HepG2 (cell line): ENCODE data around the gene C11orf65. TPM values are rescaled to one million over a fixed set of nuclear protein-coding genes. Genes with fewer than 3 reads are reported as not detected.

ENCODE experiments used
- BHLHE40 ChIP-seq: IDR thresholded peaks from 2 replicates; pipeline ENCODE4 v1.6.1; 2011; ENCODE audit warnings: low read length, improper control_type of control experiment
- BRD4 ChIP-seq: sonication (generic); formaldehyde crosslinking; IDR thresholded peaks from 2 replicates; pipeline ENCODE4 v1.4.0; 2020; ENCODE audit warnings: missing genetic modification reagents
- EZH2 ChIP-seq: conservative IDR thresholded peaks from 2 replicates; pipeline ENCODE4 v1.6.1; 2012; ENCODE audit warnings: mild to moderate bottlenecking, low read depth, low read length, moderate library complexity
- GTF2F1 ChIP-seq: fragments of 150-350 bp; IDR thresholded peaks from 2 replicates; pipeline ENCODE4 v1.6.1; 2014; ENCODE audit warnings: low read length
- HOXA3 ChIP-seq: sonication (generic); formaldehyde crosslinking; IDR thresholded peaks from 2 replicates; pipeline ENCODE4 v1.5.0; 2020; ENCODE audit warnings: missing genetic modification reagents
- HOXA5 ChIP-seq: sonication (generic); formaldehyde crosslinking; IDR thresholded peaks from 2 replicates; pipeline ENCODE4 v1.4.0; 2020; ENCODE audit warnings: missing genetic modification reagents
- NRL ChIP-seq: sonication (generic); formaldehyde crosslinking; IDR thresholded peaks from 2 replicates; pipeline ENCODE4 v1.5.0; 2020; ENCODE audit warnings: missing genetic modification reagents, mild to moderate bottlenecking, moderate library complexity, borderline replicate concordance
- PRPF4 ChIP-seq: fragments of 200-400 bp; formaldehyde crosslinking; IDR thresholded peaks from 2 replicates; pipeline ENCODE4 v1.6.1; 2016; ENCODE audit warnings: low read length, low read depth; ENCODE audit not compliant: poor library complexity, severe bottlenecking
- REPIN1 ChIP-seq: sonication (generic); formaldehyde crosslinking; IDR thresholded peaks from 2 replicates; pipeline ENCODE4 v1.8.0; 2022; ENCODE audit warnings: missing genetic modification reagents, low read depth, mild to moderate bottlenecking, borderline replicate concordance
- SAFB2 ChIP-seq: sonication (generic); formaldehyde crosslinking; IDR thresholded peaks from 2 replicates; pipeline ENCODE4 v1.5.1; 2020; ENCODE audit warnings: missing genetic modification reagents, low read depth, mild to moderate bottlenecking, borderline replicate concordance
- SPEN ChIP-seq: sonication (generic); formaldehyde crosslinking; IDR thresholded peaks from 2 replicates; pipeline ENCODE4 v1.5.1; 2020; ENCODE audit warnings: low read depth, mild to moderate bottlenecking, missing genetic modification reagents
- TP53 ChIP-seq: sonication (generic); formaldehyde crosslinking; conservative IDR thresholded peaks from 2 replicates; pipeline ENCODE4 v1.4.0; 2020; ENCODE audit warnings: missing genetic modification reagents
- ZNF160 ChIP-seq: sonication (generic); formaldehyde crosslinking; IDR thresholded peaks from 2 replicates; pipeline ENCODE4 v1.8.0; 2022; ENCODE audit warnings: mild to moderate bottlenecking, inconsistent platforms, missing genetic modification reagents
- ZNF235 ChIP-seq: sonication (generic); formaldehyde crosslinking; IDR thresholded peaks from 2 replicates; pipeline ENCODE4 v1.8.1; 2023; ENCODE audit warnings: mild to moderate bottlenecking, missing genetic modification reagents, borderline replicate concordance
- ZNF24 ChIP-seq: fragments of 450-650 bp; IDR thresholded peaks from 2 replicates; pipeline ENCODE4 v1.6.1; 2017; ENCODE audit warnings: antibody characterized with exemption, mild to moderate bottlenecking
- ZNF564 ChIP-seq: sonication (generic); formaldehyde crosslinking; IDR thresholded peaks from 2 replicates; pipeline ENCODE4 v1.8.1; 2023; ENCODE audit warnings: mild to moderate bottlenecking, missing genetic modification reagents
- ZNF615 ChIP-seq: sonication (generic); formaldehyde crosslinking; IDR thresholded peaks from 2 replicates; pipeline ENCODE4 v1.5.0; 2020; ENCODE audit warnings: mild to moderate bottlenecking, missing genetic modification reagents, borderline replicate concordance
- ZNF713 ChIP-seq: sonication (generic); formaldehyde crosslinking; IDR thresholded peaks from 2 replicates; pipeline ENCODE4 v1.4.0; 2020; ENCODE audit warnings: mild to moderate bottlenecking, missing genetic modification reagents
- ZNF792 ChIP-seq: IDR thresholded peaks from 2 replicates; pipeline ENCODE4 v1.6.1; 2016
- polyA plus RNA-seq, 8 experiments: library from polyadenylated mRNA; depleted of rRNA in 3 of 8; stranded (reverse) in 7 of 8; unstranded in 1 of 8; fragments of >200 nt; fragmentation: Illumina TruSeq in 4 of 8; extraction: Trizol in 4 of 8; gene quantifications; 2 replicates each; pipeline versions ENCODE4 v1.2.1 to v1.2.3, GENCODE V29; 2011 to 2016; ENCODE audit warnings: low read depth in 4 of 8, missing spikeins in 1 of 8, mixed read lengths in 1 of 8; ENCODE audit not compliant: insufficient read depth in 1 of 8
- total RNA-seq, 5 experiments: library from RNA; depleted of rRNA; stranded (reverse); fragments of >200 nt; fragmentation: Illumina TruSeq; extraction: Trizol; gene quantifications; 2 replicates each; pipeline ENCODE4 v1.2.3, GENCODE V29; 2016; ENCODE audit warnings: low read depth in 1 of 5
- TF ChIP-seq, protein P1 (sequence below): sonication (generic); formaldehyde crosslinking; IDR thresholded peaks from 2 replicates; pipeline ENCODE4 v1.8.0; 2022; ENCODE audit warnings: missing genetic modification reagents, mild to moderate bottlenecking, inconsistent platforms, borderline replicate concordance
- TF ChIP-seq, protein P2 (sequence below): sonication (generic); formaldehyde crosslinking; IDR thresholded peaks from 2 replicates; pipeline ENCODE4 v1.5.0; 2020; ENCODE audit warnings: mild to moderate bottlenecking, missing genetic modification reagents
- TF ChIP-seq, protein P3 (sequence below), 2 experiments: sonication (generic) in 1 of 2; formaldehyde crosslinking in 1 of 2; IDR thresholded peaks; 2 replicates each; pipeline versions ENCODE4 v1.4.0 to v1.6.1; 2016 to 2020; ENCODE audit warnings: borderline replicate concordance in 1 of 2, low read depth in 1 of 2, mild to moderate bottlenecking in 1 of 2, missing genetic modification reagents in 1 of 2

Gene C11orf65
- total and polyA plus RNA-seq, 2 of the 13 experiments (the other 11 are each of a cell fraction or from before 2014, with no cell fraction given): 0.38 to 0.42 TPM

DNA sequence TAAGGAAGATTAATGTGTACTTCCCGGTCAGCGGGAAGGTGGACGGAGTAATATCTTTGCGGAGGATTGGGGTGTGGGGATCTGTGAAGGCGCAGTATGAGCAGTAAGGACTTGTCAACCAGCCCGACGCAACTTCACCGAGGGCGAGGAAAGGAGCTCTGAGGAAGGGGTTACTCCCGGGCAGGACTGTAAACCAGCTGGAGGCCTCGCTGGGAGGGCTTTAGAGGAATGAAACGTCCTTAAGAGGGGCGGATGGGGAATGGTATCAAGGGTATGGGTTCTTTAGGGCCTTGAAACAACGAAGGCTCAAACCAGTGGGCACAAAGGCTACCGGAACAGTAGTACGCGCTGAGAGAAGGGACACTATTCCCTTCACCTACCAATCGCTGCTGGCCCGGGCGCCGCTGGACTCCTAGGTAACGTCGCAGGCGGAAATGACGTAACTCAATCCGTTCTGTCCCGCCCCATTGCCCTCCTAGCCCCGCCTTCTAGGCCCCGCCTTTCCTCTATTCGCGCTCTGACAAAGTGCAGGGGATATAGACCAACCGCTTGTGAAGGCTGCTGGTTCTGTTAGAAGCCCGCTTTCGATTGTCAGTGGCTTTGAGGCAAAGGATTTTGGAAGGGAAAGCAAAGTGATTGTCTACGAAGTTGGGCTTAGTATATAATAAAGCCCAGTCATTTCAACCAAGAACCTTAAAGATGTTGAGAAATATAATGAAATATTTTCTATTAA lies at the start of gene C11orf65 (continued):
- TF ChIP-seq EZH2 (no peak), REPIN1 (CRISPR knock-in tag) (peak; percentile 51; the same call in 1 of the 2 replicates), BHLHE40 (no peak), HOXA5 (CRISPR knock-in tag) (peak; percentile 21; the same call in 1 of the 2 replicates), ZNF713 (no peak), SAFB2 (CRISPR knock-in tag) (no peak), ZNF564 (0 out of 2 replicates have a peak, but pooled peaks have one; percentile 54), ZNF160 (CRISPR knock-in tag) (no peak), ZNF615 (CRISPR knock-in tag) (no peak), HOXA3 (CRISPR knock-in tag) (peak; percentile 82; the same call in 1 of the 2 replicates), NRL (CRISPR knock-in tag) (no peak; the same call in 1 of the 2 replicates), PRPF4 (no peak), SPEN (CRISPR knock-in tag) (no peak), TP53 (no peak), ZNF24 (no peak), ZNF792 (CRISPR knock-in tag) (no peak), ZNF235 (CRISPR knock-in tag) (no peak), BRD4 (CRISPR knock-in tag) (no peak), GTF2F1 (no peak)
- TF ChIP-seq, protein P1, sequence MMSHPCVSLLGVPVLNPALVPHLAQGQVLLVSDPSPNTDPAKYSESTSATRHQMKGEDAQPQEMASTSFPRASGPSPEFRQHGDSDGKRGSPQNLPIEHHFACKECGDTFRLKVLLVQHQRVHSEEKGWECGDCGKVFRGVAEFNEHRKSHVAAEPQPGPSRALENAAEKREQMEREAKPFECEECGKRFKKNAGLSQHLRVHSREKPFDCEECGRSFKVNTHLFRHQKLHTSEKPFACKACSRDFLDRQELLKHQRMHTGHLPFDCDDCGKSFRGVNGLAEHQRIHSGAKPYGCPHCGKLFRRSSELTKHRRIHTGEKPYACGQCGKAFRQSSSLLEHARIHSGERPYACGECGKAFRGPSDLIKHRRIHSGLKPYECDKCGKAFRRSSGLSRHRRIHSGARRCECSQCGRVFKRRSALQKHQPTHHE (CRISPR knock-in tag): 0 out of 2 replicates have a peak, but pooled peaks have one; percentile 54
- TF ChIP-seq, protein P2, sequence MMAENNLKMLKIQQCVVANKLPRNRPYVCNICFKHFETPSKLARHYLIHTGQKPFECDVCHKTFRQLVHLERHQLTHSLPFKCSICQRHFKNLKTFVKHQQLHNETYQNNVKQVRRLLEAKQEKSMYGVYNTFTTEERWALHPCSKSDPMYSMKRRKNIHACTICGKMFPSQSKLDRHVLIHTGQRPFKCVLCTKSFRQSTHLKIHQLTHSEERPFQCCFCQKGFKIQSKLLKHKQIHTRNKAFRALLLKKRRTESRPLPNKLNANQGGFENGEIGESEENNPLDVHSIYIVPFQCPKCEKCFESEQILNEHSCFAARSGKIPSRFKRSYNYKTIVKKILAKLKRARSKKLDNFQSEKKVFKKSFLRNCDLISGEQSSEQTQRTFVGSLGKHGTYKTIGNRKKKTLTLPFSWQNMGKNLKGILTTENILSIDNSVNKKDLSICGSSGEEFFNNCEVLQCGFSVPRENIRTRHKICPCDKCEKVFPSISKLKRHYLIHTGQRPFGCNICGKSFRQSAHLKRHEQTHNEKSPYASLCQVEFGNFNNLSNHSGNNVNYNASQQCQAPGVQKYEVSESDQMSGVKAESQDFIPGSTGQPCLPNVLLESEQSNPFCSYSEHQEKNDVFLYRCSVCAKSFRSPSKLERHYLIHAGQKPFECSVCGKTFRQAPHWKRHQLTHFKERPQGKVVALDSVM (CRISPR knock-in tag): no peak
- TF ChIP-seq, protein P3, sequence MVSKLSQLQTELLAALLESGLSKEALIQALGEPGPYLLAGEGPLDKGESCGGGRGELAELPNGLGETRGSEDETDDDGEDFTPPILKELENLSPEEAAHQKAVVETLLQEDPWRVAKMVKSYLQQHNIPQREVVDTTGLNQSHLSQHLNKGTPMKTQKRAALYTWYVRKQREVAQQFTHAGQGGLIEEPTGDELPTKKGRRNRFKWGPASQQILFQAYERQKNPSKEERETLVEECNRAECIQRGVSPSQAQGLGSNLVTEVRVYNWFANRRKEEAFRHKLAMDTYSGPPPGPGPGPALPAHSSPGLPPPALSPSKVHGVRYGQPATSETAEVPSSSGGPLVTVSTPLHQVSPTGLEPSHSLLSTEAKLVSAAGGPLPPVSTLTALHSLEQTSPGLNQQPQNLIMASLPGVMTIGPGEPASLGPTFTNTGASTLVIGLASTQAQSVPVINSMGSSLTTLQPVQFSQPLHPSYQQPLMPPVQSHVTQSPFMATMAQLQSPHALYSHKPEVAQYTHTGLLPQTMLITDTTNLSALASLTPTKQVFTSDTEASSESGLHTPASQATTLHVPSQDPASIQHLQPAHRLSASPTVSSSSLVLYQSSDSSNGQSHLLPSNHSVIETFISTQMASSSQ (IDR thresholded peaks at IDR 0.05; ENCODE audit: low read depth): no peak
- TF ChIP-seq, protein P3 (CRISPR knock-in tag; IDR thresholded peaks at IDR 0.05; ENCODE audit: borderline replicate concordance): no peak
